Embryonic facial prominence (tissue), 1 donor: ENCODE results near the gene NSFL1C.

ENCODE experiments used
- DNase-seq: peaks from one replicate; pipeline ENCODE4 v3.0.0-alpha.2; 2016; ENCODE audit errors: extremely low spot score

The NSFL1C gene

DNA sequence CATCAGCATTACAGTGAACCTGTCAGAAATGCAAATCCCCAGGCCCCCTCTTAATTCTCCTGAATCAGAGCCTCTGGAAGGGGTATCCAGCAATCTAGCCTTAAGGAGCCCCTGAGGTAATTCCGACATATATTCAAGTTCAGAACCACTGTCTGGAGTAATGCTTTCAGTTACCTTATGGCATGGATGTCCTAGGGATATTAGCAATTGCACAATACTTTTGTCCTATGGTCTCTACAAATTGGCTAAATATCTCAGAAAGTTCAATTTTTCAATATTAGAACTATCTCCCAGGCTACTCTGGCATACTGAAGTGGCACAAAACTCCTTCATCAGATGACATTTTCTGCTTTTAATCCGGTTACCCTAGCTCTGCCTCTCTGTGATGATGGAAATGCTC lies 6.4 kb downstream of the NSFL1C start:
- no peak for DNase-seq

DNA sequence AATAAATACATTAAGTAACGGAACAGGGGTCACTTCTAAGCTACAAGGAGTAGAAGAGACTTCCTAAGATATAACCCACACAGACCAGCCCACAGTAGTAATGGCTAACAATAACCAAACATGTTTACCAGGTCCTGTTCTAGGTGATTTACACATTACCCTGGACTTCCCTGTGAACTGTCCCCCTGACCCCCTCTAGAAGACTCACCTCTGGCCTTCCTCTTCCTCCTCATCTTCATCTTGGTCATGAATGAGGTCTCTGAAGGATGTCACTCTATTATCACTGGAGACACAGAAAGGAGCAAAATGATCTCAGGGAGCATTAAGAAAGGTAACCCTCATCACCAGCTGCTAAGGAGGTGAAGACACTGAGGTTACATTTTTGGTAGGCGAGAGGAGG lies 8.7 kb downstream of the NSFL1C start:
- DNase-seq = no peak

GRCh38 chr20:1456300-1456699 lies 10.3 kb downstream of the NSFL1C start:
- no peak for DNase-seq

GRCh38 chr20:1450926-1451491 lies 15.6 kb downstream of the NSFL1C start:
- DNase-seq = no peak

- DNase-seq = no peak
Measured at GRCh38 chr20:1449370-1449769, 17.3 kb downstream of the NSFL1C start.

DNA sequence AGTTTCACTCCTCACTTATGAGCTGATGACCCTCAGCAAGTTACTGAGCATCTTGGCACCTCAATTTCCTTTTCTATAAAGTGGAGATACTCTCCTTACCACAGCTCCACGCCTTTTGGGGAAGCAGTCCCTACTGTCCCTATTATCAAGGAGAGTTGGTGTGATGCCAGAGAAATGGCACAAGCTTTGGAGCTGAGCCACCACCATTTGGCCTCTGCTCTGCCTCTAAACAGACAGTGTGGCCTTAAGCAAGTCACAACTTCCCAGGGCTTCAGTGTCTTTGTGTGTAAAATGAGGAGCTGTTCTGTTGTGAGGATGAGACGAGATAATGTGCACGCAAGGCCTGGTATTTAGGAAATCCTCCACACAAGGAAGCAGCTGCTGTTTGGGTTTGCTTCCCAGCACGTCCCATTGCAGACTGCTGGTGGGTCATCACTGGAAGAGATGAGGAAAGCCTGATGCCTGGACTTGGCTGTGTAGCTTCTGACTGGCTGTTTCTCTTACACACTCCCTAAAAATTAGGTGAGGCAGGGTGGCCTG lies 18.5 kb downstream of the NSFL1C start:
- no peak for DNase-seq

- no peak for DNase-seq
Measured at GRCh38 chr20:1446536-1446935, 20.1 kb downstream of the NSFL1C start.

- no peak for DNase-seq
Measured at GRCh38 chr20:1443085-1443484, 23.6 kb downstream of the NSFL1C start.

GRCh38 chr20:1442304-1442703 lies 24.3 kb downstream of the NSFL1C start:
- no peak for DNase-seq

DNA sequence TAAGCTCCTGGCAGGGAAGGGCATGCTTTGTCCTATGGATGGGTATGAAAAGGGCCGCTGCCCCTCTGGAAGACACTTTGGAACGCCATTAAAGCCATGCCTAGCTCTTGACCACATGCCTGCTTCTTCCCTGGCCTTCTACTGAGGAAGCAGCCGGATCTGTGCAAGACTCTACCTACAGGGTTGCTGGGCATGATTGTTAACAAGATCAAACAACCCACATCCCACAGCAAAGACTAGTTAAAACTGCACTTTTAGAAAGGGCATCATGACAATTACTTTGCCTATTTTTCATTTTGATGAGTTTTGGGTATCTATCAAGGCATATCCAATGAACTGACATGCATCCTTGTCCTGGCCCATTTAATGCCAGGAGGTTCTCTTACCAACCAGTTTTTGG lies 25.5 kb downstream of the NSFL1C start:
- DNase-seq = no peak

GRCh38 chr20:1440024-1440423 lies 26.6 kb downstream of the NSFL1C start:
- DNase-seq = no peak

- DNase-seq = no peak
Measured at GRCh38 chr20:1438361-1438760, 28.3 kb downstream of the NSFL1C start.

- DNase-seq = peak; percentile 20
Measured at GRCh38 chr20:1437235-1437904, 29.3 kb downstream of the NSFL1C start.

- no peak for DNase-seq
Measured at GRCh38 chr20:1436263-1436662, 30.4 kb downstream of the NSFL1C start.

GRCh38 chr20:1435337-1435699 lies 31.3 kb downstream of the NSFL1C start:
- no peak for DNase-seq

GRCh38 chr20:1434571-1435336 lies 31.9 kb downstream of the NSFL1C start:
- DNase-seq = no peak

DNA sequence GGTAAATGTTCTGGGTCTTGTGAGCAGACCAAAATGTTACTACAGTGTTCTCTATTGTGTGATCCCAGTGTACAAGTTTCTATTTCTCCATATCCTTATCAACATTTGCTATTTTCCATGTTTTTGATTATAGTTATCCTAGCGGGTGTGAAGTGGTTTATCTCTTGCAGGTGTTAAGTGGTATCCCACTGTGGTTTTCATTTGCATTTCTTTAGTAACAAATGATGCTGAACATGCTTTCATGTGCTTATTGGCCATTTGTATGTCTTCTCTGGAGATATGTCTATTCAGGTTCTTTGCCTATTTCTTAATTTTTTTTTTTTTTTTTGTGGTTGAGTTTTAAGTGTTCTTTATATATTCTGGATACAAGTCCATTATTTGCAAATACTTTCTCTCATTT lies 35.5 kb downstream of the NSFL1C start:
- DNase-seq = no peak

DNA sequence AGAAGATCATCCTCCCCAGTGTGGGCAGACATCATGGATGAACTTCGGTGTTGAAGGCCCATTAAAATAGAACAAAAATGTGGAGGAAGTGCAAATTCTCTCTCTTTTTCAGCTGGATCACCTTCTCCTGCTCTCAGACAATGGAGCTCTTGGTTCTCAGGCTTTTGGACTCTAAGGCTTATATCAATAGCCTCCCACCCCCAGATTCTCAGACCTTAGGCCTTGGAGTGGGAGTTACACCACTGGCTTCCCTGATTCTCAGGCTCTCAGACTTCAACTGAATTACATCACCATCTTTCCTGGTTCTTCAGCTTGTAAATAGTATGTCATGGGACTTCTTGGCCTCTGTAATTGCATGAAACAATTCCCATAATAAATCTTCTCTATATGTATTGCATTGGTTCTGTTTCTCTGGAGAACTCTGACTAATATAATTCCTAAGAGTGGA lies 36.6 kb downstream of the NSFL1C start:
- no peak for DNase-seq

GRCh38 chr20:1429143-1429728 lies 37.4 kb downstream of the NSFL1C start:
- no peak for DNase-seq

- DNase-seq = no peak
Measured at GRCh38 chr20:1427457-1428054, 39.1 kb downstream of the NSFL1C start.

GRCh38 chr20:1426231-1426849 lies 40.3 kb downstream of the NSFL1C start:
- no peak for DNase-seq

- no peak for DNase-seq
Measured at GRCh38 chr20:1424336-1424735, 42.3 kb downstream of the NSFL1C start.
